ENCODE data around the gene AFAP1.

The AFAP1 gene

DNA sequence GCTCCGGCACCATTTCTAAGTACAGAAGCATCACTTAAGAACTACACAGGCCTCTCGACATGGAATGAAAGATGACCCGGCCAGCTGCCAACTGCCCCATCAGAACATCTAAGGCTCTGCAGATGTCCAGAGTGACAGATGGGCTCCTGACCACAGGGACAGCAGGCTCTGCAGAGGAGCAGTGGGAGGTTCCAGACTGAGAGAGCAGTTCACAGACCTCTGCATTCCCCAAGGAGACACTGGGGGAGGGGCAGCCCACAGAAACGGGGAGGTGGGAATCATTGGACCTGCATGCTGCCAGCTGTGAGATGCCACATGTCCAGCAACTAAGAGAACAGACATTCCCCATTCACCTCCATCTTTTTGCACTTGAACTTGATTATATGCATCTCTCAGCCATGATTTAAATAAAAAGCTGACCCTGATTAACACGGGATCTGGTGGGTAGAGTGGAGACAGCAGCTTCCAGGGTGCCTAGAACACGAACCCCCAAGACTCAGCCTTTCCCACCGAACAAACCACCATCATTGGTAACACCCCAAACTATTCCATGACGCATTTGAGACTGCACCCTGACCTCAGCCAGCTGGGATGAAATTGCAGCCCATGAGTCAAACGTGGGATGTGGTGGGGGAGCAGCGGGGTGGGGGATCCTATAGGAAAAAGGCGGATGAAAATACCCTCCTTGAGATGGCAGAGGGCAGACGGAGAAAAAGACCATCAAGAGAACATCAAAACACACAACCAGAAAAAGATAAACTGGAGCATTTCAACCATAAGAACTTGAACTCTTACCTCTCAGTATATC, 47.2 kb downstream of the AFAP1 start:
- peak; percentile 84 for DNase-seq

DNA sequence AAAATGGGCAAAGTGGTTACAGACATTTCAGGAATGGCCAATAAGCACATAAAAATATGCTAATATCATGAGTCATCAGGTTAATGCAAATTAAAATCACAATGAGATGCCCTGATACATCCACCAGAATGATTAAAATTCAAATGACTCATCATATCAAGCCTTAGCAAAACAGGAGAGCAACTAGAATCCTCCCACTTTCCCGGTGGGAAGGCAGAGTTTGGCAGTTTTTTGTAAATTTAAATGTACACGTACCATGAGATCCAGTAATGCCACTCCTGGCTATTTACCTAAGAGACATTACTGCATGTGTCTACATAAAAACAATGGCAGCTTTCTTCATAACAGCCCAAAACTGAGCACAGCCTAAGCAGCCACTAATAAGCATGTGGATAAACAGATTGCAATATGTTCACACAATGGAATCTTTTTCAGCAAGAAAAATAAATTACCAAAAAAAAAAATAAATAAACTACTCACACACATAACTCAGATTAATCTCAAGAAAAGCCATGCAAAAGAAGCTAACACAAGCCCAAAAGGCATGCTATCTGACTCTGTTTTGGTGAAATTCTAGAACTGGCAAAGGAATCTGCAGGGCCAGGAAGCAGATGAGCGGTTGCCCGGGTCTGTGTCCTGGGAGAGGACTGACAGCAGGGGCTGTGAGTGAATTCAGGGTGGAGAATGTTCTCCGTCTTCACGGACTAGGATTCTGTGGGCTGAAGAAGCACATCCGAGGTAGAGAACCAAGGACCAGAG, 48.8 kb downstream of the AFAP1 start:
- DNase-seq: no peak

DNA sequence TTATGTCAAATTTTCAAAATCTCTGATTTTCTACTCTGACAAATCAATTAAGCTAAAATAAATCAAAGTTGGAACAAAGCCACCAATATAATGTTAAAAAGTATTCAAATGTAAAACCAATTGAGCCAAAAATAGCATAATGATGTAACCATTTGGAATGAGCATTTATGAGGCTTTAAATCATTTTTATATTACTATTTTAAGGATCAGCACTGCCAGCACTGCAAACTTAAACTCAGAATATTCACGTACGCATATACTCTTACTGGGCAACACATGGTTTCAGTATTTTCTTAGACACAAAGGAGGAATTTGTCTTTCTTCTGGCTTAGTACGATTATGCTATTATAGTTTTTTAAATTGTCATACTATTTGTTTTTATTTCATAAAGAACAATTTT, 52.2 kb downstream of the AFAP1 start:
- DNase-seq: no peak

DNA sequence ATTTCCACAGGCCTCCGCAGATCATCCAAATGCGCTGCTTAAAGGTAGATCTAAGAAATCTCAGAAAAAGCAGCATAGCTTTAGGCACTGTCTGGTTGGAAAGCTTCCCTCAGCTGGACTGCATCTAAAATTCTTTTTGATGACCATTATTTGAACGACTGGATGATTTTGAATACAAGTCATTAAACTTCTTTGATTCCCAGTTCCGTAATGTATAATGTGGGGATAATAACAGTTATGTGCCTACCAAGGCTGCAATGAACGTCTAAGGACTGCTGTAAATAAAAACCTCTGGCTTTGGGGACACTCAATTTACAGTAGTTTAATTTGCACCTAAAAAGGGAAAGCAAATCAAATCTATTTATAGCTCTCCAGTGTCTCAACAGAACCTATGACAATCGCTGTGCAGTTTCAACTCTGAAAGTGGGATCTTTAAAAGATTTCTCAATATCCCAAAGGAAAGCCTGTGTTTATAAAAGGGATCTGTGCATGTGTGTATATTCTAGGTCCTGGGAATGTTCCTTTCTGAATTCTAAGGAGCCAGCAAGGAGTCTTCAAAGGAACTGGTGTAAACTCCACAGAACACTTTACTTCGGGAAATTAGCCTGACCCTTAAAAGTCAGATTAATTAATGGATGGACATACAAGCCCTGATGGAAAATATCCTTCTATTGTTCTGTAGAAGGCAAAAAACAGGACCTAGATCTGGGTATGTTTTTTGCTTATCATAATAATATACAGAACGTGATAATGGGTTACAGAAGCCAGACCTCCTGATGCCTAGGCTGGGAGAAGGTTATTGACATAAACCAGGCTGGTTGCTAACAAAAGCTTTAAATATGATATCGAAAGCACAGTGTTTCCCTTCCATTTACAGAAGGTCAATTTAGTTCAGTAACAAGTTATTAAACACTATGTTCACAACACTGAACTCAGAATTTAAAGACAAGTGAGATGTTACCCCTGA, 53.4 kb downstream of the AFAP1 start:
- no peak for DNase-seq

DNA sequence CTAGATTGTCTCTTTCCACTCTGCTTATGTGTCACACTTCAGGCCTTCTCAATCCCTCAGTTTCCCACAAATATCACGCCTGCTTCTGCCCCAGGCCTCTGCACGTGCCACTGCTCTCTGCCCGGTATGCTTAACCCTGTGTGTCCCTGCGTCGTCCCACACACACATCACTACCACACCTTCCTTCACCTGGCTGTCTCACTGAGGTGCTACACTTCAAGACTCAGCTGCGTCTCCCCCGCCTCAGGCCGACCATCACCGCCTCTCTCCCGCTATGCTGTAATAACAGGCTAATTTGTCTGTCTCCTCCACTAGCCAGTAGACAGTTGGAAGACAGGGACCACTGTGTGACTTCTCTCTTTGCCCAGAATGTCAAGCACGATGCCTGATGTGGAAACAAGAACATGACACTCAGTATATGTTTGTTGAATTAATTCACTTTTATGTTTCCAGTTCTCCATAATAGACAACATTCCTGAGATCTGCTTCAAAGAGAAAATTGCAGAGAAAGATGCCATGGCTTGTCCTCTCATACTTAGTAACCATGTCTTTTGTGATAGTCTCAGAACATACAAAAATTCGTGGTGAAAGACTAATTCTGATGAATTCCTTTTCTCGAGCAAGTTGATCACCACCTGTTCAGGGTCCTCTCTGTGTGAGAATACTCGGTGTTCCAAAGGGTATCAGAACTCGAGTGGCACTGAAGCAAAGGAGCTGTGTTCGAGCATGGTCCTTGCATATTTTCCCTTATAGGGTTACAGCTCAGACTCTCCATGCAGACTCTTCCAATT, 54.2 kb downstream of the AFAP1 start:
- DNase-seq: no peak

DNA sequence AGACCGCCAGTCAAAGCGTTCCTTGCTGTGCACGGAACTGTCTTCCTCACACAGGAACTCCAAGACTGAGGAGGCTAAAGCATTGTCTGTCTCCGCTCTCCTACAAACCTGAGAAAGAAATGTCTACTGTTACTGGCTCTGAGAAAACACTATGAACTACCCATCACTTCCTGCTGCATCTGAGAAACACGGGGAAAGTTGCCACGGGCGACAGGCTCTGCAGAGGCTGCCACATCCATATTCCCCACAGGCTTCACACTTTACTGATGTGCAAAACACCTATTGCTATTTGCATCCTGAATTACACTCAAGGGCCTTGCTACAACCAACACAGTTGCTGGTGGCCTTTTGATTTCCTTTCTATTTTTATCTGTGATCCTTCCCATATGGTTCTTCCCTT, 59.0 kb downstream of the AFAP1 start:
- no peak for DNase-seq

DNA sequence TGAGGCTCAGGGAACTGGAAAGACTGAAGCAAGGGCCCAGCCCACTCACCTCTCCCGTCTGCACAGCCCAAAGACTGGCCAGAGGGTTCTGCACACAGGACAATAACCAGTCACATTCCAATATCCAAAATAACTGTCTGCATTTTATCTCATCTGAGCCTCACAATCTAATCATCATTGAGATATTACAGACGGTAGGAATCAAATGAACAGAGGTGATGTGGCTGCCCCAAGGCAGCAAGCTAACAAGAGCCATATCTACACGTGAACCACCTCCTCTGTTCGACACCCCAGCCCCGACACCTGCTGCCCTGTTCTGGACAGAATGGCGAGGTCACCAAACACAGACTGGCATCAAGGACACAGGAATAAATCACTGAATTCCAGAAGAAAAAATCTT, 60.5 kb downstream of the AFAP1 start:
- DNase-seq: no peak

DNA sequence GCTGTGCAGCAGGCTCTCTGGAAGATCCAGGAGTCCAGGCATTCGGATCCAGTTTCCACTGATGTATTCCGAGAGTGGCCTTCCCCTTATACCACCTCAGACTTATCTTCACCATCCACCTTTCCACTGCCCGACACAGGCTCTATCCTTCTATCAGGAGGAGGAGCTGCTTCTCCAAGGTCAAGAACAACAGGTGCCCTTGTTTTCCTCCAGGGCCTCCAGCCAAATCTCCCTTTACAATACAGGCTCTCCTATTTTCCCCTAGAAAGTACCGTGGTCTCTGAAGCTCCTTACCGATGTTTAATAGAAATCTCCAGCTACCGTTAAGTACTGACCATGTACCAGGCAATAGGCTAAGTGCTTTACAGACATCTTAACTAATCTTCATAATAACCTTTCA, 61.3 kb downstream of the AFAP1 start:
- no peak for DNase-seq

DNA sequence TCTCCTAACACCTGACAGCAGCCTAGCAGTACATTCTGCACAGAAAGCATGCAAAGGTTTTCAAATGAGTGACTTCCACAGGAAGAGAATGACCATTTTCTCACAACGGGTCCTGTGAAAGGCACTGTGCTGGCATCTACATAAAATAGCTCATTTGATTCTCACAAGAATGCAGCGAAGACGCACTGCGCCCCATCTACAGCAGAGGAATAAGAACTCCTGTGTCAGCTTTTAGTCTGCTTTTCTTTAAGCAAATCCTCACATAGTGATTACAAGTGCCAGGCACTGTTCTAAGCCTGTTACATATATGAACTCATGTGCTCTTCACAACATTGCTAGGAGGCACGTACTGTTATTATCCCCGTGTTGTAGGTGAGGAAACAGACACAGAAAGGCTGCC, 62.5 kb downstream of the AFAP1 start:
- DNase-seq: no peak

DNA sequence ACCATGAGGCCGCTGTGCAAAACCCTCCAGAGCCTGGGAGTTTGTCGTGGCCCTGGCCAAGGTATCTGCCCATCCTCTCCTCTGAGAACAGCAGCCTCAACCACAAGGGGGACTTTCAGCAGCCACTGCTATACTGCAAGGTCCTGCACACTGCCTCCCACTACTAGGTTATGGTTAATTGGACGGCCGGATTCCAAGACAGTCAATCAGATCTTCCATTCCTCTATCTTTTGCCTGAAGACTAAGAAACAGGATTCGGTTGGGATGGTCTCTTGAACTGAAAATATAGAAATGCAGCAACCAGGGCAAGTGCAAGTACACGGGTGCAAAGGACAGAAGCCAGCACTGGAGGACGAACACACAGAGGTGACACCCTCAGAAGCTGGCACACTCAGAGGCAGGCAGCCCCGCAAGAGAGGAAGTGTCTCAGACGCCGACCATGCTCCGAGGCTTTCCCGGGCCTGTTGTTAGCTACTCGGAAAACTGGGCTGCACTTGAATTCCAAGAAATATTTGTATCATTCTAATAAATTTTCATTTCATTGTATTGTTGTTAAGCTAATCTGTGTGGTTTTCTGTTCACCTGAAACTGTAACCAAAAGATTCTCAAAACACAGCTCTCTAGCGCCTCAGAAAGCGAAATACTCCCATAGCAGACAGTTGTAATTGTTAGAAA, 63.3 kb downstream of the AFAP1 start:
- no peak for DNase-seq

DNA sequence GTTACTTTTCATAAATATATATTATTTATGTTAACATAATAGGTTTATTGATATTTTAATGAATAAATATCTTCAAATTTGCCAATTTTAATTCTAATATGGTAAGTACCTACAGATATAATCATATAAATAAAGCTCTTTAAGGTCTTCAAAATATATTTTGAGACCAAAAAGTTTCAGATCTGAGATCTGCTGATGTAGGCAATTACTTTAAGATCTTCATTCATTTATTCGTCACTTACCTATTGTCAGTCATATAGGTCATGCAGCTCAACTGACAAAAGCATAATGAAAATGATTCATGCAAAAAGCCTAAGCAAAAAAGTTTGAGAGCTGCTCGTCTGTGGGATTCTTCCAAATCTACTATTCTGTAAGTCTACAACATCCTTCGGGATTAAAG, 64.8 kb downstream of the AFAP1 start:
- no peak for DNase-seq

DNA sequence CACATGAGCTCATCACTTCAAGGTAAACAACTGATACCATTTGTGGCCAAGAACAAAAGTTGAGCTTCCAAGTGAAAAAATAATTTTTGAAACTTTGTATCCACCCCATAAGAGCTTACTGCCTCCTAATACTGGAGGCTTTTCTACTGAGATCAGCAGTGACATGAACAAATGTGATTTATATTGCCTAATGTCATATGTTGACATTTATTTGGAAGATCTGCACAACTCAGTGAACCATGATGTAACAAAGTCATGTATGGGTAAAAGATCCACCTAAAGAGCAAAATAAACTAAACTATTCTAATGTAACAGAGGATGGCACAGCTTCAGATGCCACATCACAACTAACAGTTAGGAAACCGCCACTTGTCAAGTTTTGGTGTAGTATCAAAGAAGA, 65.8 kb downstream of the AFAP1 start:
- no peak for DNase-seq

DNA sequence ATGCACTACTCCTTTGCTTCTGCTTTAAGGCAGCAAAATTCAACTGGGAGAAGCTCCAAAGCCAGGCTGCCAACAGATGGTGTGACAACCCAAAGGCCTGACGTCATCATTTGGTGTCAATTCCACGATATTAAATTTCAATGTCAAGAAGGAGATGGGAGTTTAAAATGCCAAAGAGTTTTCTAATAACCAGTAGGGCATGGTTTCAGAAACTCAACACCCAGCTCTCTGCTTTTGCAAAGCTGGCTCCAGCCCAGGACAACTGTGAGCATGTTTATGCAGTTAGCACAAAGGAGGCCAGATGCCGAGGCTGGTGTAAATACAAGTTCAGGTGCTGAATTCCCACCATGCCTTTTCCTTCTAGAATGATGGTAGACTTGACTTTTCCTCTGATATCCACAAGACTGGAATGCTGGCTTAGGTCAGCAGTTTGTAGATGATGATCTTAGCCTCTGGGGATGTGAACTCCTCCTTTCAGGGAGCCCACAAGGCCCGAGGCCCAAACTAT, 67.3 kb downstream of the AFAP1 start:
- DNase-seq: peak; percentile 80

DNA sequence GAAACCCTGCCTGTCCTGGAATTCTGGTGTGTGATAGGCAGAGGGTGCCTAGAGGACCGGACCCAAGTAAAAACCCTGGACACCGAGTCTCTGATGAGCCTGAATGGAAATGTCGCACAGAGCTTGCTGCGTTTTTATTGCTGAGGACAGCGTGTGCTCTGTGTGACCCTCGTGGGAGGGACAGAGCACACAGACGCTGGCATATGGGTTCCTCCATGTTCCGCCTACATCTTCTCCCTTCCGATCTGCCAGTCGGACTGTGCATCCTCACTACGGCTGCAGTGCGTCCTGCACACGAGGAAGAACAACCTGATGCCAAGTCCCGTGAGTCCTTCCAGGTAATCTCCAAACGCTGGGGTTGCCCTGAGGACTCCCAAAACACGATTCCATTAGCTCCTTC, 68.3 kb downstream of the AFAP1 start:
- no peak for DNase-seq

DNA sequence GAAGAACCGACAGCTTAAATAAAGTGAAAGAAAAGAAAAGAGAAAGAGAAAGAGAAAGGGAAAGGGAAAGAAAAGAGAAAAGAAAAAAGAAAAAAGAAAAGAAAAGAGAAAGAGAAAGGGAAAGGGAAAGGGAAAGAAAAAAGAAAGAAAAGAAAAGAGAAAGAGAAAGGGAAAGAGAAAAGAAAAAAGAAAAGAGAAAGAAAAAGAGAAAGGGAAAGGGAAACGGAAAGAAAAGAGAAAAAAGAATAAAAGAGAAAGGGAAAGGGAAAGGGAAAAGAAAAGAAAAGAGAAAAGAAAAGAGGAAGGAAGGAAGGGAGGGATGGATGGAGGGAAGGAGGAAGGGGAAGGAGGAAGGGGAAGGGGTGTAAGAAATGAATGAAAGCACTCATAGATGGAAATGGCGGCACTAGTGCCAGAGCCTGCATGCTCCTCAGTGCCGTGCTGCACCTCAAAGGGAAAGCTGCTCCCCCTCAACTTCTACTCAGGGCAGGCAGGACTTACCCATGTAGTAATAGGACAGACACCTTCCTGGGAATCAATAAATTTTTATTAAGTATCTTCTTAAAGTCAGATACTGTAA, 70.7 kb downstream of the AFAP1 start:
- no peak for DNase-seq

DNA sequence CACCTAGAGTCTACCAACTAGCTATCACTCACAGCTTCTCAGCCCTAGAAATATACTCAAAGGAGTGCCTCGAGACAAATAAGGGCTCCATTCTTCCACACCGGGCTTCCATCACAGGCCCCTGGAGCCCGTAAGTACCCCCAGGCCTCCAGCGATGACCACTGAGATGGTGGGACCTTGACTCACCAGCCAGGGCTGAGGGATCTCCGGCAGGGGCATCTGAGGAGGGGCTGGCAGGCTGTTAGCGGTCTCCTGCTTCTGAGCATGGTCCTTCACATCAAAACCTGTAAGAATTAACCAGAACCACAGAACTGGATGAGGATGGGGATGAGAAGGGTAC, 71.3 kb downstream of the AFAP1 start:
- no peak for DNase-seq

DNA sequence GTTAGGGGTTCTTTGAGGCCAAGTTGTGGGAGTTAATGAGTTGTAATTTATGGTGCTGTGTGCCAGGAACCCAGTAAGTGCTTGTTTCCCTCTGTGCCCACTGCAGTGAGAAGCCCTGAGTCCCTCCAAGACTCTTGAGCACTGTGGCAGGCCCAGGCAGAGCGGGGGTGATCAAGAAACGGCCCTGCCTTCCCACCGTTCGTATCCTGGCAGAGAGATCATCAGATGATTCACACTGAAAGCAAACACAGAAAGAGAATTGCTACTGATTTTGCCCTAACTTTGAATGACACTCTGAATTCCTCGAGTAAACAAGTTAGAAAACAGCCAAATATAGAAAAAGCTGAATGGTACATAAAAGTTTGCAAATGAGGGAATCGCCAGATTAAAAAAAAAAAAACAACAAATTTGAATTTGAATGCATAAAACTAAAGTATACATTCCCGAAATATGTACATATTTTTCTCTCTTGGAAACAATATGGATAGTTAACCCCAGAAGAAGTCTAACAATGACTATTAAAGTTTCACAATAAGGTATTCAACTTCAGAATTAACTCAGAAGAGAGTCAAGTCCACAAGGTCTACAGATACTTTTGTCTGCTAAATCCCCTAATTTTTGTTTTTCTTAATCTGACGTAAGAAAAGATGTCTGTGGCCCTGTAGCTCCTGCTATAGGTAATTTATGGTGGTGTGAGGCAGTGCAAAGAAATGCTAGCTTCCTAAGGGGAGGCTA, 71.8 kb downstream of the AFAP1 start:
- no peak for DNase-seq

DNA sequence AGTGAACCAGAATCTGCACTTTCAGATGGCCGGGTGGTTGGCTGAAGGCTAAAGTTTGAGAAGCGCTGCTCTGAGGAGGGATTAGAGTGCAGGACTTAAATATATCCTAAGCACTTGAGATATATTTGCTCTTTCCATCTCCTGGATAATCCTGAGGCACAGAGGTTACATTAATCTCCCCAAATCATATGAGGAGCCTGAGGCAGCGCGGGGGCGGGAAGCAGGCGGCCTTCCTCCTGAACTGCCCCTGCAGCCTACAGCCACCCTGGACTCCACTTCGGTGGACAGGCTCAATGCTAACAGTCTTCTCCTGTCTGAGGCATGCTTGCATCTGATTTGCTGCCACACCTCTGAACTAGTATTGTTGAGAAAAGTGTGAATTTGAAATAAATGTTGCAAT, 72.5 kb downstream of the AFAP1 start:
- no peak for DNase-seq

DNA sequence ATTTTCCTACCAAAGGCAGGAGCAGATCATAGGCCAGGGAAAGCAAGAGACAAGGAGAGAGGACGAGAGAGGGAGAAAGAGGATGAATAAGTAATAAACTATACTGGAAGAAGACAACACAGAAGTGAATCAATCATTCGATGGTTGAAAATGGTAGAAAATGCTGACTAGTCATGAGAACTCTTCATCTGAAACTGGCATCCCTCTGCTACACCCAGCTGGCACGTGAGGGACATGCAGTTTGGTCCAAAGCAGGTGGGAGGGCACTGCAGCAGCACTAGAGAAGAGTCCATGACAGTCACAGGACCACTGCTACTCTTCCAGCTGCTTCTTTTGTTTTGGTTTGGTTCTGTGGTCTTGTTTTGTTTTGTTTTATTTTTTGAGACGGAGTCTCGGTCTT, 74.1 kb downstream of the AFAP1 start:
- DNase-seq: no peak

DNA sequence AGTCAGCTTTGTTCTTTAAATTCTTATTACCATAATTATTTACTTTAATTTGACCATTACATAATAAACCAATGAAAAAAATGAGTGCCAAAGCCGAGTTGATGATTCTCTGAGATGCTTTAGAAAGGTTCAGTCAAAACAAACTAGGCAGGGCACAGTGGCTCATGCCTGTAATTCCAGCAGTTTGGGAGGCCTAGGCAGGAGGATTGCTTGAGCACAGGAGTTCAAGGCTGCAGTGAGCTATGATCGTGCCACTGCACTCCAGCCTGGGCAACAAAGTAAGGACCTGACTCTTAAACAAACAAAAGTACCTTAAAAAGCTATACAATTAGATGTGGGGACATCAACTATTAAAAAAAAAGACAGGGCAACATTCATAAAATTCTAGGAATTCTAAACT, 75.0 kb downstream of the AFAP1 start:
- DNase-seq: no peak
